Measurements from ENCODE around the gene ITGA1.

The ITGA1 gene

DNA sequence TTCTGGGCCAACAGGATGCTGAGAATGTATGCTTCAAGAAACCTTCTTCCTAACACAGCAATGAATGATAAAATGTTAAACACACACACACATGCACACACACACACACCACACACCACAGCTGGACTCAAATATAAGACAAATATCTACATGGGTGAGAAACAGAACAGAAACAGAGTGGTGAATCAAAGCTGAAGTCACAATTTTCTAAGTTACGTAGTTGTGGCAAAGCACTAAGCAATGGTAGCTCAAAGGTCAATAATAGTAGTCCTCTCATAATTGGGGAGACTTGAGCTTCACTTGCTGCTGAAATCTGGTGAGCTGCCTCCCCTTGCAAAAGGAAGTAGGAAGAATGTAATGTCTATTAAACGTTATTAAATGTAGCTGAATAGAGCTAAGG, 33.7 kb upstream of the ITGA1 start:
- no peak overlapping the region for H3K4me3 ChIP-seq (ENCODE audit: low read depth, low read length)
- H2AFZ ChIP-seq (ENCODE audit: low read length, unreplicated experiment): no peak overlapping the region
- H3K27me3 ChIP-seq (ENCODE audit: insufficient read depth, low read length): no peaks in the 10 kb centered on the region
- no peaks in the 10 kb centered on the region for H3K79me2 ChIP-seq (ENCODE audit: control insufficient read depth, insufficient read depth, low read length, unreplicated experiment)
- H3K27ac ChIP-seq (ENCODE audit: low read depth, low read length): no peak overlapping the region
- H3K4me1 ChIP-seq (ENCODE audit: control insufficient read depth, insufficient read depth, low read length, unreplicated experiment): no peaks in the 10 kb centered on the region
- H3K36me3 ChIP-seq (ENCODE audit: insufficient read depth, low read length): no peaks in the 10 kb centered on the region

DNA sequence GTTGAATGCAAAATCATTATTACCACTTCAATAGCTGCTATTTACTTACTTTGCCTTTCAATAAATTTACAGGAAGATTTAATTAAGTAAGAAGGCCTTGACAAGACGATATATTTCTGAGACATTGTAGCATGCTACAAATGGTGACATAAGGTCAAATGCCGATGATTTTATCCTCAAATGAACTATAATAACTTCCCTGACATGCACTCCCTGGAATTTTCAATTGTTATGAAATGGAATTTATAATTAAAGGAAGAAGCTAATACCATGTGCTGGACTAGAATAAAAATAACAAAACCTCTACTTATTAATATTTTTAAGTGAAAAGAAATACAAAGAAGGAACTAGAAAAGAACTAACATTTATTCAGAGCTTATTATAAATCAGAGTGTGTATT, 30.2 kb upstream of the ITGA1 start:
- no peak overlapping the region for H3K4me3 ChIP-seq (ENCODE audit: low read depth, low read length)
- no peaks in the 10 kb centered on the region for H3K36me3 ChIP-seq (ENCODE audit: insufficient read depth, low read length)
- H3K79me2 ChIP-seq (ENCODE audit: control insufficient read depth, insufficient read depth, low read length, unreplicated experiment): no peaks in the 10 kb centered on the region
- H3K4me1 ChIP-seq (ENCODE audit: control insufficient read depth, insufficient read depth, low read length, unreplicated experiment): no peaks in the 10 kb centered on the region
- peak overlapping the region; percentile 36 for H2AFZ ChIP-seq (ENCODE audit: low read length, unreplicated experiment)
- H3K27me3 ChIP-seq (ENCODE audit: insufficient read depth, low read length): no peaks in the 10 kb centered on the region
- H3K27ac ChIP-seq (ENCODE audit: low read depth, low read length): no peak overlapping the region

DNA sequence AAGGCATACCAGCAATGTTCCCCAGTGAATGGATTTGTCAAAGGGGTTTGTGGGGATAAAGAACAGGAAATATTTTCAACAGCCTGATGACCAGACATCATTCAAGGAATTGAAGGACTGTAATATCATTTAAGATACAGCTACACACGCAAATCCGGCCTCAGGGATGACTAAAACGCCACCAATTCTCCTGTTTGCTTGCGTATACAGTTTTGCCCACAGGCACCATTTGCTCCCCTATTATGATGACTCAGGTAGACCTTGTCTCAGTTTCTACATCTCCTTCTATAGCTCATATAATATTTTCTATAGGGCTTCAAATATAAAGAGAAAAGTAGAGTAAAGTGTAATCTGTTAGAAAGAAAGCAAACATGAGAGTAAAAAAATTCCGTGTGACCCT, 29.7 kb upstream of the ITGA1 start:
- Histone ChIP-seq H2AFZ (ENCODE audit: low read length, unreplicated experiment) (no peak overlapping the region), H3K36me3 (ENCODE audit: insufficient read depth, low read length) (no peaks in the 10 kb centered on the region), H3K4me1 (ENCODE audit: control insufficient read depth, insufficient read depth, low read length, unreplicated experiment) (no peaks in the 10 kb centered on the region), H3K27ac (ENCODE audit: low read depth, low read length) (no peak overlapping the region), H3K27me3 (ENCODE audit: insufficient read depth, low read length) (no peaks in the 10 kb centered on the region), H3K4me3 (ENCODE audit: low read depth, low read length) (no peak overlapping the region), H3K79me2 (ENCODE audit: control insufficient read depth, insufficient read depth, low read length, unreplicated experiment) (no peaks in the 10 kb centered on the region)

DNA sequence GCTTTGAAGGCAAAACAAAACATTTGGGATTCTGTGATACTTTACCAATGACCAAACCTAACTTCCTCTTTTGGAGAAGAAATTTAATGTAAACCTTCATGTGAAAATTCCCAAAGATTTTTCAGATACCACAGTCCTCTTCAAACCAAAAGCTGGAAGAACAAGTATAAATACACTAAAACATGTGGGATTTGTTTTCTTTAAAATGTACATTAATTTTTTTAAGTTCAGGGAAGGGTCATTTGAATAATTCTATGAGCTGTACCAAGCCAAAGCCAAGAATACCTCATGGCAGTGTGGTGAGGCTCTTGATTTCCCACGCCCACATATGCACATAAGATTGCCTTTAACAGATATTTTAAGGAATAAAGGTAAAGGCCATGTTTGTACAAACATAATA, 28.4 kb upstream of the ITGA1 start:
- H2AFZ ChIP-seq (ENCODE audit: low read length, unreplicated experiment): no peak overlapping the region
- no peak overlapping the region for H3K4me3 ChIP-seq (ENCODE audit: low read depth, low read length)
- no peaks in the 10 kb centered on the region for H3K4me1 ChIP-seq (ENCODE audit: control insufficient read depth, insufficient read depth, low read length, unreplicated experiment)
- no peaks in the 10 kb centered on the region for H3K36me3 ChIP-seq (ENCODE audit: insufficient read depth, low read length)
- no peaks in the 10 kb centered on the region for H3K79me2 ChIP-seq (ENCODE audit: control insufficient read depth, insufficient read depth, low read length, unreplicated experiment)
- H3K27ac ChIP-seq (ENCODE audit: low read depth, low read length): no peak overlapping the region
- no peaks in the 10 kb centered on the region for H3K27me3 ChIP-seq (ENCODE audit: insufficient read depth, low read length)

DNA sequence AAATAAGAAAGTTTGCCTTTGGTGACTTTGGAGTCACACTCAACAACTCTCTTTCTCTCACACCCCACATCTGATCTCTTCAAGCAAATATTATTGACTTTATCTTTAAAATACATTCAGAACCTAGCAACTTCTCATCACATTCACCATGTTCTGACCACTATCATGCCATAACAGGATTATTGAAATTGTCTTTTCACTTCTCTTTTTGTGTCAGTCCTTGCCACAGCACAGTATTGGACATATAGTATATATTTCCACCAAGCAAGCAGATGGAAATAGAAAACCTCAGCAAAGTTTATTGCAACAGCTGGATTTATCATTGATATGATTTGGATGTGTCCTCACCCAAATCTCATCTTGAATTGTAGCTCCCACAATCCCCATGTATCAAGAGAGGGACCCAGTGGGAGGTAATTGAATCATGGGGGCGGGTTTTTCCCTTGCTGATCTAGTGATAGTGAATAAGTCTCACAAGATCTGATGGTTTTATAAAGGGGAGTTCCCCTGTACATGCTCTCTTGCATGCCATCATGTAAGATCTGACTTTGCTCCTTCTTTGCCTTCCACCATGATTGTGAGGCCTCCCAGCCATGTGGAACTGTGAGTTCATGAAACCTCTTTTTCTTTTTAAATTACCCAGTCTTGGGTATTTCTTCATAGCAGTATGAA, 26.9 kb upstream of the ITGA1 start:
- no peak overlapping the region for H3K4me3 ChIP-seq (ENCODE audit: low read depth, low read length)
- no peak overlapping the region for H2AFZ ChIP-seq (ENCODE audit: low read length, unreplicated experiment)
- no peak overlapping the region for H3K27ac ChIP-seq (ENCODE audit: low read depth, low read length)
- H3K79me2 ChIP-seq (ENCODE audit: control insufficient read depth, insufficient read depth, low read length, unreplicated experiment): no peaks in the 10 kb centered on the region
- H3K36me3 ChIP-seq (ENCODE audit: insufficient read depth, low read length): no peaks in the 10 kb centered on the region
- H3K4me1 ChIP-seq (ENCODE audit: control insufficient read depth, insufficient read depth, low read length, unreplicated experiment): no peaks in the 10 kb centered on the region
- no peaks in the 10 kb centered on the region for H3K27me3 ChIP-seq (ENCODE audit: insufficient read depth, low read length)

DNA sequence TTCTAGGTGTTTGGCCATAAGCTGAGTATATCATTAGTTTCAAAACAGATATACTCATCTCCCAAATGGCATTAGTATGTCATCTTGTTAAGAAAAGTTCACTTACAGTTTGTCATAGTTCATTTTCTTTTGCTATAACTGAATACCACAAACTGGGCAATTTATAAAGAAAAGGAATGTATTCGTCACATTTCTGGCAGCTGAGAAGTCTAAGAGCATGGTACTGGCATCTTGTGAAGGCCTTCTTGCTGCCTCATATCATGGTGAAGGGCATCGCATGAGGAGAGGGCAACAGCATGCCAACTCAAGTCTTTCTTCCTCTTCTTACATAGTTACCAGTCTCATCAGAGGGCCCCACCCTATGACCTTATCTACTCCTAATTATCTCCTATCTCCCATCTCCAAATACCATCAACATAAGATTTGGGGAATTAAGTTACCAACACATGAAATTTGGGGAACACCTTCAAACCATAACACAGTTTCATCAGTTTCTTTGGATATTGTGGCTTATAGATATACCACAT, 20.4 kb upstream of the ITGA1 start:
- Histone ChIP-seq H3K36me3 (ENCODE audit: insufficient read depth, low read length) (no peaks in the 10 kb centered on the region), H2AFZ (ENCODE audit: low read length, unreplicated experiment) (no peak overlapping the region), H3K4me1 (ENCODE audit: control insufficient read depth, insufficient read depth, low read length, unreplicated experiment) (no peaks in the 10 kb centered on the region), H3K79me2 (ENCODE audit: control insufficient read depth, insufficient read depth, low read length, unreplicated experiment) (no peaks in the 10 kb centered on the region), H3K27ac (ENCODE audit: low read depth, low read length) (no peak overlapping the region), H3K4me3 (ENCODE audit: low read depth, low read length) (no peak overlapping the region), H3K27me3 (ENCODE audit: insufficient read depth, low read length) (no peaks in the 10 kb centered on the region)

DNA sequence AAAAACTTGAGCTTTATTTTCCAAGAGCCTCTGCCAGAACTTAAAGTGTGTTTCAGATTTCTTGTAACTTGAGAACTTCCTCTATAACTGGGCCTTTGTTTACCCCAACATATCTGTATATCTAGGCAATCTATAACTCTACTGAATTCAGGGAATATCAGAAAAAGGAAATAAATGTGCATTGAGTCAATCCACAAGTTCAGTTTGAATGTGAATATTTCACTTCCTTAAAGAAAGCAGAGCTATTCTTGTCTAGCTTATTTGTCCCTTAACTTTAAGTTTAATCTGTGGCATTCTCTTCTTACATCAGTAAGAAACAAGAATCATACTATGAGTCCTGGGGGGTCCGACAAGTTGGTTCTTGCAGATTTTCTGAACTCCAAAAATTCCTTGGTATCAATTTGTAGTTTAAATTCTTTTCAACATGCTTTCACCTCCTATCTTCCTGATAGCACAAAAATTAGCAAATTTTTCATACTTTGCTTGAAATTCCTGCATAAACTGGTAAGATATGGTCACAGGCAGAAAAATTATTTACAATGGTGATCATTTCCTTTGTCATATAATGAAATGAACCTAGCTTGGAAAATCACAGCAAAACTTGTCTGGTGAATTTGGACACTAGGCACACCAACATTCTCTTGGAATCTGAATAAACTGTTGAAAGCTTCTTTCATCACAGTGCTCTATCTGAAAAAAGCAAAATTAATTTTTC, 19.8 kb upstream of the ITGA1 start:
- no peaks in the 10 kb centered on the region for H3K4me1 ChIP-seq (ENCODE audit: control insufficient read depth, insufficient read depth, low read length, unreplicated experiment)
- no peaks in the 10 kb centered on the region for H3K27me3 ChIP-seq (ENCODE audit: insufficient read depth, low read length)
- no peak overlapping the region for H3K4me3 ChIP-seq (ENCODE audit: low read depth, low read length)
- no peaks in the 10 kb centered on the region for H3K36me3 ChIP-seq (ENCODE audit: insufficient read depth, low read length)
- H2AFZ ChIP-seq (ENCODE audit: low read length, unreplicated experiment): no peak overlapping the region
- H3K27ac ChIP-seq (ENCODE audit: low read depth, low read length): no peak overlapping the region
- no peaks in the 10 kb centered on the region for H3K79me2 ChIP-seq (ENCODE audit: control insufficient read depth, insufficient read depth, low read length, unreplicated experiment)

DNA sequence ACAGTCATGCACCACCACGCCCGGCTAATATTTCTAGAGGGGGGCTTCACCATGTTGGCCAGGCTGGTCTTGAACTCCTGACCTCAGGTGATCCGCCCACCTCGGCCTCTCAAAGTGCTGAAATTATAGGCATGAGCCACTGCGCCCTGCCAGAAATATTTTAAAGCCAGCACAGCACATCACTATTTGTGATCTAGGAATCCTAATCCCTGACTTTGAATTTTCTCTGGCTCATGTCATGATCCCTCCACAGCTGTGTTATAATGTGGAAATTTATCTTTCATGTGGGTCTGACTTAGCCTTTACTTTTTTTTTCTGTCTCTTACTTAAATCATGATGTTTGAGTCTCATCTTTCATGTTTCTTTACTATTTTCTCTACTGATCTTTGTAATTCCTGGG, 18.7 kb upstream of the ITGA1 start:
- no peak overlapping the region for H3K4me3 ChIP-seq (ENCODE audit: low read depth, low read length)
- H3K79me2 ChIP-seq (ENCODE audit: control insufficient read depth, insufficient read depth, low read length, unreplicated experiment): no peaks in the 10 kb centered on the region
- no peaks in the 10 kb centered on the region for H3K4me1 ChIP-seq (ENCODE audit: control insufficient read depth, insufficient read depth, low read length, unreplicated experiment)
- H3K27ac ChIP-seq (ENCODE audit: low read depth, low read length): no peak overlapping the region
- H2AFZ ChIP-seq (ENCODE audit: low read length, unreplicated experiment): no peak overlapping the region
- no peaks in the 10 kb centered on the region for H3K36me3 ChIP-seq (ENCODE audit: insufficient read depth, low read length)
- no peaks in the 10 kb centered on the region for H3K27me3 ChIP-seq (ENCODE audit: insufficient read depth, low read length)

DNA sequence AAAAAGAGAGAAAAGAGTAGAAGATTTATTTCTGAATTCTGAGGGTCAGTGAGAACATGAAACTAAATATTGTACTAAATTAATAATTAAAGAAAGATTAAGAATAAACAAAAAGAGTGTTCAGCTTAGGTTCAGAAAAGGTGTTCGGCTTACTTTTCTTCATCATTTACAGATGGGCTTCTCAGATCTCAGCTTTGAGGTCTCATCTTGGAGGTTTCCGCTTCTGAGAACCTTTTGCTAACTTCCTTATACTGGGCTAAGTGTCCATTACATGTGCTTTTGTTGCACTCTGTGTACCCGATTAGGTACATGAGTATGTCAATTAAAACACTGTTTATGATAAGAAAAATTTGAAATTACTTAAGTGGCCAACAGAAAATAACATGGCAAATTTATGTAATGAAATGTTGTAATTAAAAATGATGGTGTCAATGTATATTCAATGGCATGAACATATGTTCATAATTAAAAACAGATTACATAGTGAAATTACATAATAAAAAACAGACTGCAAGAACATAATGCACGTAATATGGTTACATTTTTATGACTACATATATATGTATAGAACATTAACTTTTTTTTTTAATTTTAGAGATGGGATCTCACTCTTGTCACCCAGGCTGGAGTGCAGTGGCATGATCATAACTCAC, 17.3 kb upstream of the ITGA1 start:
- no peaks in the 10 kb centered on the region for H3K27me3 ChIP-seq (ENCODE audit: insufficient read depth, low read length)
- H3K36me3 ChIP-seq (ENCODE audit: insufficient read depth, low read length): no peaks in the 10 kb centered on the region

DNA sequence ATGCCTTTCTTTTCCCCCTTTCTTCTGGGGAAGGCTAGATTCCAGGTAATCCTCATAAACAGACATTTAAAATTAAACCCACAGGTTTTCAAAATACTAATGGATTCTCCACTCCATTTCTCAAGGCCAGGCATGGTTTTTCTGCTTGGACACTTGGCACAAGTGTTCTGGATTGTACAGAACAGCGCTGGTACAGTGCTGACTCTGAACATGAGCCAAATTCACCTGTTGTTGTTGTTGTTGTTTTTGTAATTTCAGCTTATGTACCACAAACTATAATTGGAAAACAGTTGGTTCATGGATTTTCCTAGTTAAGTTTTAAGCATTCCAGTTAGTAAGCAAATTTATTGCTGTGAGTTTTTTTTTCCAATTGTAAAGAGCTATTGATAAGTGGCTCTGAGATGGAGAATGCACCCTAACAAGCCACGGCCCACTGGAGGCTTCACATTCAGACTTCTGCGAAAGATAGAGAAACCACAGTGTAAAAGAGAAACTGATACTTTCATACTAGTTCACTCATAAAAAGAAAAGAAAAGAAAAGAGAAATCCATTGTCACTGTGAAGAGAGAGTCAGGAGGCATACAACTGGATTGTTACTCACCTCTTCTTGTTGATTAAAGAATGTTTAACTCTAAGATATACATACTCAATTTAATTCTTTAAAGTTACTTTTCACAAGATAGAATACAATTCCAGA, 16.2 kb upstream of the ITGA1 start:
- H3K27ac ChIP-seq (ENCODE audit: low read depth, low read length): no peak overlapping the region
- H3K27me3 ChIP-seq (ENCODE audit: insufficient read depth, low read length): no peaks in the 10 kb centered on the region
- H3K4me1 ChIP-seq (ENCODE audit: control insufficient read depth, insufficient read depth, low read length, unreplicated experiment): no peaks in the 10 kb centered on the region
- H3K79me2 ChIP-seq (ENCODE audit: control insufficient read depth, insufficient read depth, low read length, unreplicated experiment): no peaks in the 10 kb centered on the region
- H3K4me3 ChIP-seq (ENCODE audit: low read depth, low read length): no peak overlapping the region
- H2AFZ ChIP-seq (ENCODE audit: low read length, unreplicated experiment): no peak overlapping the region
- H3K36me3 ChIP-seq (ENCODE audit: insufficient read depth, low read length): no peaks in the 10 kb centered on the region

More for the DNA sequence above, 17.3 kb upstream of the ITGA1 start:
- Histone ChIP-seq H3K27ac (ENCODE audit: low read depth, low read length) (no peak overlapping the region), H2AFZ (ENCODE audit: low read length, unreplicated experiment) (no peak overlapping the region), H3K4me3 (ENCODE audit: low read depth, low read length) (no peak overlapping the region), H3K79me2 (ENCODE audit: control insufficient read depth, insufficient read depth, low read length, unreplicated experiment) (no peaks in the 10 kb centered on the region), H3K4me1 (ENCODE audit: control insufficient read depth, insufficient read depth, low read length, unreplicated experiment) (no peaks in the 10 kb centered on the region)
